ENCODE data around the gene MARCHF9.

The MARCHF9 gene

DNA sequence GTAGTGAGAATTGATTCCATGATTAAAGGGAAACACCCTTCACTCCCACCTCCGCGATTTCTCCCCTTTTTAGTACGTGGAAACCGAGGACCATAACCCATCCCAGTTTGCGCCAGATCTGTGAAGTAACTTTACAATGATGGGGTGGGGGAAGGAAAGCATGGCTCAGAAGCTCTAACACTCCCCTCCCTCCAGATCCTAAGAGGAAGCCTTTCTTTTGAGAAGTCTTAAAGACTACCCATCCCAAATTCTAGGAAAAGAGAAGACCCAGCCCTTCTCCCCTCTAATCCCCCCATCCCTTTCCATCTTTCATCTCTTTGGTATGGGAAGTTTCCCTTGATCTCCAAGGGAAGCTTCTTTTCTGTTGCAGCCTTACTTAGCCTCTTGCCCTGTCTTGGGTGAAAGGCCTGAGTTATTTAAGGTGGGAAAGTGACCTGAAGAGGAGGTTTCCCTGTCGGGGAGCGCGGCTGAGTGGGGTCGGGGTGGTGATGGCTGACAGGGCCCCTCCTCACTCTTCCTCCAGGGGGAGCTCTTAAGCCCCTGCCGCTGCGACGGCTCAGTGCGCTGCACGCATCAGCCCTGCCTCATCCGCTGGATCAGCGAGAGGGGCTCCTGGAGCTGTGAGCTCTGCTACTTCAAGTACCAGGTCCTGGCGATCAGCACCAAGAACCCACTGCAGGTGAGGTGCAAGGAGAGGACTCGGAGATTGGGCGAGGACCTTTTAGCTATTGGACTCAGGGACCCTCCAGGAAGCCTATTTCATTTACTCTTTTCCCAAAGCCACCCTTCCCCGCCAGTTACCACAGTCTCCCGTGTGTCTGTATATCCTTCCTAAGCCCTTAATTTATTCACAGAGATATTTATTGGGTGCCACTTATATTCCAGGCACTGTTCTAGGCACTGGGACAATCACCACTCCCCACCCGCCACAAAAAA, 1.8 kb downstream of the MARCHF9 start:
- peak; percentile 18 for DNase-seq

DNA sequence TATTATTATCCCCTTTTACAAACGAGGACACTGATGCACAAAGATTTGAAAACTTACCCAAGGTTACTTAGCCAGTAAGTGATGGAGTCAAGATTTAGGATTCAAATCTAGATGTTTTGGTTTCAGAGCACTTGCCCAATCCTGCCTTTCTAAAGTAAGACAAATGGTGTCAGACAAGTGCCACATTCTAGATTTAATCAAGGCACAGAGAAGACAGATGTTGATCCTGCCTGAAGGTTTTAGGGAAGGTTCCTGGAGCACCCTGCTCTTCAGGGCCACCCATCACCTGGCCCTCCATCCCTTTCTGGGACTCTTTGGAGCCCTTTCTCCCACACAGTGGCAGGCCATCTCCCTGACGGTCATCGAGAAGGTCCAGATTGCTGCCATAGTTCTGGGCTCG, 2.9 kb downstream of the MARCHF9 start:
- DNase-seq = no peak

DNA sequence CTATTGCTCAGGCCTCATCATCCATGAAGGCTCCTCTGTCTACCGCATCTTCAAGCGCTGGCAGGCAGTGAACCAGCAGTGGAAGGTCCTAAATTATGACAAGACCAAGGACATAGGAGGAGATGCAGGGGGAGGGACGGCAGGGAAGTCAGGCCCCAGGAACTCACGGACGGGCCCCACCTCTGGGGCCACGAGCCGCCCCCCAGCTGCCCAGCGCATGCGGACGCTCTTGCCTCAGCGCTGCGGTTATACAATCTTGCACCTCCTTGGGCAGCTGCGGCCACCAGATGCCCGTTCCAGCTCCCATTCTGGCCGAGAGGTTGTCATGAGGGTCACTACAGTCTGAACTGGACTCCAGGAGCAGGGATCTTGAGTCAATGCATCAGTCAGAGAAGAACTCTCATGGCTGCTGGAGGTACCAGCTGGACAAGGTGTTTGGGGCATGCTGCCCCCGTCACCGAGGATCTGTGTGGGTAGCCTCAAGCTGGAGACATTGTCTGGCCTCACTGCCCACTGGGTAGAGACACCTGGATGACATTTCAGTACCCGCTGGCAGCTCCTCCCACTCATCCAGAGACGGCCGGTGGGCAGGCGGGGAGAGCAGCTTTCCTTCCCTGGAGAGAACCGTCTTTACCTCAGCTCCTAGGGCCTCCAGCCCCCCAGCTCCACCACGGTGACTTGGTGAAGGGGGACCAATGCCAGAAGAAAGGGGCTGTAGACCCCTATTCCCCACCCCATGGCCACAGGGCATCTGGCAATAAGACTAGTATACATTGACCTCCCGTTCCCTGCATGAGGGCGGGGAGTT, 3.9 kb downstream of the MARCHF9 start:
- no peak for DNase-seq

DNA sequence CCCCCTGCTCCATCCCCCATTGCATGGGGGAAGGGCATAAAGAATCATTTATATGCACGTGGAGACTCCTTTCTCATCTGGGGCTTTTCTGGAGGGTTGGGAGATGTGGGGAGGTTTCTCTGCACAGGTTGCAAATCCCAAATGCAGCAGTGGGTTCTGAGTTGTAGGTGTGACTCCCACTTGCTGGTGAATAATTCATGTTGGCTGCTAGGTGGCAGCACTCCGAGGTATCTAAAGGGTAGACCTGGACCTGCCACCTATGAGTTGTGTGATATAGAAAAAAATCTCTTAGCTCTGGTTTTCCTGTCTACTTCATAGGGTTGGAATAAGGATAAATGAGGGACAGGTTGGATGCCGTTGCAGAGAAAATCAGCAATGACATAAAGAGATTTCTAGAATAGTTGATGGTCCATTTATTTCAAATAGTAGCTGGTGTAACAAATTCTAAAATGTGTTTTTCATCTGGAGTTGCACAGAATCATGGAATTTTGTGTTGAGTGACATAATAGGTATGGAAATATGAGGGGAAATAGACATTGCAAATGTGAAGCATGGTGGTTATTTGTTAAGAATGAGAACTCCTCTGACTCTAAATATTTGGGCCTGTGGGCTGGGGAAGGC, 4.6 kb downstream of the MARCHF9 start:
- DNase-seq = no peak

DNA sequence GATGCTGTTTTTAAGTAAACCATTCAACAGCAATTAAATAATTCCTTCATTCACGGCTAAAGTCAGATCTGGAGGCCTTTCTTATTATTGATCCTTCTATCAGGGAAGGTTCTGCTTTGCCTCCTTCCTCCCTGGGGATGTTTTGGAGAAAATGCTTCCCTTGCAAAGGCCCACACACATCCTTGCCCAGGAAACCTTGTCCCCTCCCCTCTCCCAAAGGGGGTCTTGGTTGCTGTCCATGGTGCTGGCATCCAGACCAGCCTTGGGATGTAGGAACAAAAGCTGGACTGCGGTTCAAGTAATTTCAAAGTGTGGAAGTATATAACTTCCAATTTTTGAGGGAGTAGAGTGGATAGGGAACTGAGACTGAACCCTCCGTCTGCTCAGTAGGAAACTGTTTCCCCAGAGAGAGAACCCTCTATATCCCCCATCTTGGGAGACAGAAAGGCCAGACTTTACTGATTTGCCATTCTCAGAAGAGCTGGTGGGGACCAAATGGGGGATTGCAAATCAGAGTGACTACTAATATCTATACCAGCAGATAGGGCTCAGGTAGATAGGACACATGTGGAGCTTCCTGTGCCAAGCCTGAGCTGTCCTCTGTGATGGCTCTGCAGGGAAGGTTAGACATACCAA, 5.6 kb downstream of the MARCHF9 start:
- no peak for DNase-seq

DNA sequence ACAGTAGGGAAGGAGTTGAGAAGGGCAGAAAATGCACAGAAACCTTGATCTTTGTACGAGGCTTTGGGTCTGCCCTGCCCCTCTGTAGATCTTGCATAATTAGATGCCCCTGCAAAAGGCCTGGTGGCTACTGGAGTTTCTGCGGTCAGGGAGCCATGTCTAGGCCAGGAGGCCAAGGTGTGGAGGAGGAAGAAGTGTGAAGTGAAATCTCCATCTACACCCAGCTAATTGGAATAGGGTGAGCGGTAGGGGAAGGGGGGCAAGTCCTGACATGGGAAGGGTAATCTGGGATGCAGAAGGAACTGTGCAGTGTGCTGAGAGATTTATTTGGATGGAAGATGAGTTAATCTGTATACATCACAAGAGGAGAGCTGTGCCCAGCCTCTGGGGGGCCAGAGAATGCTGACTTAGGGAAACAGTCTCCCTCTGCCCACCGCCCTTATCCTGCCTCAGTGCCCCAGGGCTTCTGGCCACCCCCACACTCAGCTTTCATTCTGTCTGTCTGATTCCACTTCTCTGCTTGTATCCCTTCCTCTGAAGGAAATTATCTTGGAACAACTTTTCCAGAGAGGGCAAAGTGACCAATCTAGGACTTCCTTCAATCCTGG, 6.6 kb downstream of the MARCHF9 start:
- DNase-seq = no peak

DNA sequence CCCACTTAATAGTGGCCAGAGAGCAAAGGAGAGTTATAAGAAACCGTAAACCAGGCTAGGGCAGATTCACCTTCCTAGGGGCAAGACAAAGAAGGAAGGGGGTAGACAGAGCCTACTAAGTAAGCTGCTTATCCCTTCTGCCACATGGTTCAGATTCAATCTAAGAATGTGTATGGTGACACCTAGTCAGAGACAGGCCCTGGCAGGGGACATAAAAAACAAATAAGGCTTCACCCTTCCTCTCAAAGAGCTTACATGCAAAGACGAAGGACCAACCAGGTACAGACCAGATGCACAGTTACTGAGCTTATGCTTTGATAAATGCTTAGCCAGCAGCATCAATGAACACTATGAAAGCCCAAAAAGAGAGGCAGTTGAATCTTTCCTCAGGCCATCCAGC, 7.6 kb downstream of the MARCHF9 start:
- DNase-seq = no peak

DNA sequence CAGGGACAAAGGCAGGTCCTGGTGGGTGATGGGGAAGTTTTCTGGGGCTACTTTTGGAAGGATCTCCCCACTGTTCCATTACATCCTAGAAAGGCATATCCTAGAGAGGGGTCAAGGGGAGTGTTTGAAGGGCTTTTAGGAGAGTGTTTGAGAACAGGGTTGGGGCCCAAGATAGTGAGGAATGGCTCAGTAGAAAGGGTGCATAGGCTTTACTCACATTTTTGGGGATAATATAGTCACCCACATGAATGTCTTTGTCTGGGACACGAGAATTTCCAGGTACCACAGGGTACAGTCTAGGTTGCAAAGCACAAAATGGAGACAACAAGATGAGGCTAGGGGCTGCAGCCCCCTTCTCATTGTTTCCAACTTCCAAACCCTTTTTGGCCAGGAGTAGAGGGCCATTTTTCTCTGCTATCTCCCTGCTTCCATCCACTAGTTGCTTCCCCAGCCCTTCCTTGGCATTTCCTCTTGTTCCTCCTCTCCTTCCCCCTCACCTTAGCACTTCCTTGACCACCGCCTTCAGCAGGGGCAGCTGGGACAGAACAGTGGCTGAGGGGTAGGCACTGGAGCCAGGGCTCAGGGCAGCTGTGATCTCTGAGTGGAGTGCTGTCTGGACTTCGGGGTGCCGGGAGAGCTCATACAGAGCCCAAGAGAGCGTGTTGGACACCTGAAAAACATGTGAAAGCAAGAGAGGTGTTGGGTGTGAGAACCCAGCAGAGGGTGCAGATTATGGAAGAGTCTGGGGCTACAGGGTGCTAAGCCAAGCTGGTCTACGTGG, 9.2 kb downstream of the MARCHF9 start:
- no peak for DNase-seq

DNA sequence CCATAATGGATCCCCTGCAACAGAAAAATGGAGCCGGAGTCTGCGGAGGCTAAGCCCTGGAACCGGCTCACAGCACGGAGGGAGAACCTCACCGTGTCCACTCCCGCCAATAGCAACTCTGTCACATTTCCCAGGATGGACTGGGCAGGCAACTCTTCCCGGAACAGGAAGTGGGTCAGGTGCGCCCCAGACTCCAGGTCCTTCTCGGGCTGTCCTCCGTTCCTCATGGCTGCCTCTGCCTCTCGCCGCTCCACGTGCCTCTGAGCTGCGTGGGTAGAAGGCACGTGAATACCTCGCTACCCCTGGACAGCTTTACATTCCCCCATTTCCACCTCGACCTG, 9.7 kb downstream of the MARCHF9 start:
- DNase-seq = no peak

DNA sequence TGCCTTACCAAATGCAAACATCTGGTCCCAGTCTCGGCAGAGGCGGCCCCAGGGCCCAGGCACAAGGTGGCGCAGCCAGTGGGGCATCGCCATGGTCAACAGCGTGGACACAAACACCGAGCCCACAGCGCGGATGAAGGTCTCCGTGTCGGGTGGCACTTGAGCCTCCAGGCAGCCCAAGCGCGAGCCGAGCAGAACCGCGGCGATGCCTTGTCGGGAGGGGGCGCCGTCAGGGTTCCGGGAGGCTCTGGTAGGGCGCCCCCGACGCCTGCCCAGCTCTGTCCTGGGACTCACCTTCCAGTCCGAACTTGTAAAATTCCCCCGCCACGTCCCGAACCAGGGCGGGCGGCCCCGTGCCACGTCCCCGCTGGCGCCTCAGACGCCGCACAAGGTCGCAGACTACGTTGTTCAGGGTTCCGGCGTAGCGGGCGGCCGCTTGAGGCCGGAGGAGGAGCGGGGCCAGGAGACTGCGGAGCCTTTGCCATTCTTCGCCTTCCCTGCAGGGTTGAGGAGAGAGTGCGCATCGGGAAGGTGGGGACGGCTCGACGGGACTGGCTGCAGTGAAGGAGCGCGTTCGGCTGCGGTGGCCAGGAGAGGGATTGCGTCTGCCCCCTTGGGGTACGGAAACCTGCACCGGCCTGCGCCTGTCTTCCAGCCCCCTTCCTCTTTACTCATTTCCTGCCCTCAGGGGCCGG, 10.2 kb downstream of the MARCHF9 start:
- no peak for DNase-seq

DNA sequence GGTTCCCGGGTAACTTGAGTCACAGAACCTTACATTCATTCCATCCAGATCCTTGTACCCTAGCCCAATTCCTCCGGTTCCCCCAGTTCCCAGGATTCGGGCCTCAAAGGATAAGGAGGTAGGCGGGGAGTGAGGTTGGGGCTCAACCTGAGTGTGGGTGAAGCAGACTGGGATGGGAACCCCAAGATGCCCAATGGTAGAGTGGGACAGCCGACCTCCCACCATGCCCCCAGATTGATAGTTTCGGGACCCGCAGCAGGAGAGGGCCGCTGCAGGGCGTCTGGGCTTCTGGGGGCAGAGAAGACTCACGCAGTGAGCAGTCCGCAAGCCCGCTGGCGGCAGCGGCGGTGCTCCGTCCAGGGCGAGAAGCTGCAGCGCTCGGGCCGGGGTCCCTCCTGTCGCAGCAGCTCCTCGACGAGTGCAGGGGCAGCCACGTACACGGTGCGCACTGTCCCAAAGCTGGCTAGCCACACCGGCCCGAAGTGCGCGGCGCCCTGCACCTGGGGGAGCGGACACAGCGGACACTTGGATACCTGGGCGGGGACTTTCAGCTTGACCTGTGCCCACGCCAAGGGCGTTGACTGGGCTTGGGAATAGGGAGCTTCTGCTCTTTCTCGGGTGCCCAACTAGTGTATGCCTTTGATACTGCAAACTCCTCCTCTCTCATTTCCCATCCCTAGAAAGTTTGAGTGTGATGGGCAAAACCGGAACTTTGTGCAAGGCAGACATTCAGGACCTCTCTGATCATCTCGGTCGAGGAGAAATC, 11.0 kb downstream of the MARCHF9 start:
- no peak for DNase-seq

DNA sequence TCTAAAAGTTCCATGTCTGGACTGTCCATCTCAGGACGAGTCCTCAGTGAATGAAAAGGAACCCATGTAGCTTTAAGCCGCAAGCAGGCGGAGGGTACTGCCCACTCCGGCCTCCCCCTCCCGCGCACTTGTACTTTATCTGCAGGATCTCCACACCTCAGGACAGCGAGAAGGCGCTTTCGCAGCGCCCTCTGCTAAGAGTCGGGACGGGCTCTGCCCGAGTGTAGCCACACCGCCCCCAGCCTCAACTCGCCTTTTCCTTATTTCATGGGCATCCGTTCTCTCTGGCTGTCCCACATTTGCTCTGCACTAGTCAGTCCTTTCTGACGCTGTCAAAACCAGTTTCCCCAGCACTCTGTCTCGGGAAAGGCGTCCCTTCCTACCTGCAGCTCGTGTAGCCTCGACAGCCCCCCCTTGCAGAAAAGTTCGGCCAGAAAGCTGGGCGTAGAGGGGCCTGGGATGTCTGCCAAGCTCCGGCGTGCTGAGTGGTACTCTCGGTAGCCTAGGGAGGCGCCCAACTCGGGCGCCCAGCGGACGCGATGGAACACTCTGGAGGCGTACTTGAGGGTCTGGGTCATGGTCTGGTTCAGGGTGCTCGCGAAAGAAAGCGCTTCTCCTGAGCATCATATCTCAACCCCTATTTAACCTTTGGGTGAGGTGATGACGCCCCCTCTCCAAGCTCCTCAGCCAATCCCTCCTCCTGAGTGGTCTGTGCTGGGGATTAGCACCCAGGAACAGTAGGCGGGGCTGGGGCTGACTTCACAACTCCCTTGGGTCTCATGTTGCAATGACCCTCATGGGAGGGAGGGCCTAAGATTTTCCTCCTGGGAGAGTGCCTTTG, 11.8 kb downstream of the MARCHF9 start, which contains the start of gene CYP27B1:
Gene CYP27B1 (minus strand): TSS at position 615 of the 841 bp plus-strand sequence. CDS start 37 bp downstream, at position 578.
- no peak for DNase-seq

DNA sequence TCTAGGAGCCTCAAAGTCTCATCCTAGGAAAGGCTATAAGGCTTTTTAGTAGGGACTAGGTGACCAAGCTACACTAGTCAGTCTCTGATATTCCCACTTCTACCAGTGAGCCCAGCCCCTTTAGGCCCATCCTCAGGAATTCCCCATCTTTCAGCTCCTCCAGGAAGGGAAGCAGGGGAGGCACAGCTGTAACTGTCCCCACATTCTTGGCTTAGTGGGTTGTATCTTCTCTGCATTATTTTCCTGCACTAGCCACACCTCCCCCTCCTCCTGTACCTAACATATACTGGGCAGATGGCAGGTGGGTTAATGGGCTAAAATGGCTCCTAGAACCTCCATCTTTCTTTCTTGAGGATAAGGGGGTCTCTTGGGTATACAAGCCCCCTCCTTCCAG, 12.4 kb downstream of the MARCHF9 start:
- DNase-seq = no peak

DNA sequence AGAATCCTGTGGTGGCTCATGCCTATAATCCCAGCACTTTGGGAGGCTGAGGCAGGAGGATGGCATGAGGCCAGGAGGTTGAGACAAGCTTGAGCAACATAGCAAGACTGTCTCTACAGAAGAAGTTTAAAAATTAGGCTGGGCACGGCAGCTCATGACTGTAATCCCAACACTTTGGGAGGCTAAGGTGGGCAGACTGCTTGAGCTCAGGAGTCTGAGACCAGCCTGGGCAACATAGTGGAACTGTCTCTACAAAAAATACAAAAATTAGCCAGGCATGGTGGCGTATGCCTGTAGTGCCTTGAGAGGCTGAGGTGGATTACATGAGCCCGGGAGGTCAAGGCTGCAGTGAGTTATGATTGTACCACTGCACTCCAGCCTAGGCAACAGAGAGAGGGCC, 13.0 kb downstream of the MARCHF9 start:
- DNase-seq = no peak

DNA sequence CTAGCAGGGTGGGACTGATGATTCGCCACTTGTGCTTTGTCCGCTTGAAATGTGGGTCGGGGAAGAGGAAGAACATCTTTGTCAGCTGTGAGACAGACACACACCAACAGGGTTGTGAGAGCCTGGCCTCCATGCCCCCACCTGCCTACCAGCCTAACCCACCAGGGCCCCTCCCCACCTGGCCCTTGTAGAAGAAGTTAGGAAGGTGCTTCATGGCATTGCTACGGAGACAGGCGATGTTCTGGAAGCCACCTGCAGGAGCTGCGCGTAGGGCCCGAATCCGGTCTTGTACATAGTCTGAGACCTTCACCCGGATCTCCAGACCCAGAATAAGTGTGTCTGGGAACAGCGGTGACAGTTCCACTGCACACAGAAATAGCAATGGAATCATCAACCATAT, 14.7 kb downstream of the MARCHF9 start:
- DNase-seq = no peak

DNA sequence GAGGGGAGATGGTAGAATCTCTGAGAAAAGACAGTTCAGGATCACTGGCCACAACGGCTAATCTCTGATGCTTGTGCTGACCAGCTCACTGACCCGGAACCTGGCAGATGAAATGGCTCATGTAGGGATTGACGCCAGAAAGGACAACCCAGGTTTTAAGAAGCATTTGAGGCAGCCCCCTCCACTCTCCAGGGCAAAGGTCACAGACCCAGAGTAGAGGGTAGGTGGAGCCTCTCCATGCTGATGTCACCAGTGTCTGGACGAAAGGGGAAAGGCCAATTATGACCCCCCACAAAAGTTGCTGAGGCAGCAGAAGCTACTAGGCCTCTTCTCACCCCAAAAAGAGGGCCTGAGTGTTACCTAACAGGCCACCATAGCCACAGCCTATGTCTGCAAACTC, 15.8 kb downstream of the MARCHF9 start:
- DNase-seq = no peak

DNA sequence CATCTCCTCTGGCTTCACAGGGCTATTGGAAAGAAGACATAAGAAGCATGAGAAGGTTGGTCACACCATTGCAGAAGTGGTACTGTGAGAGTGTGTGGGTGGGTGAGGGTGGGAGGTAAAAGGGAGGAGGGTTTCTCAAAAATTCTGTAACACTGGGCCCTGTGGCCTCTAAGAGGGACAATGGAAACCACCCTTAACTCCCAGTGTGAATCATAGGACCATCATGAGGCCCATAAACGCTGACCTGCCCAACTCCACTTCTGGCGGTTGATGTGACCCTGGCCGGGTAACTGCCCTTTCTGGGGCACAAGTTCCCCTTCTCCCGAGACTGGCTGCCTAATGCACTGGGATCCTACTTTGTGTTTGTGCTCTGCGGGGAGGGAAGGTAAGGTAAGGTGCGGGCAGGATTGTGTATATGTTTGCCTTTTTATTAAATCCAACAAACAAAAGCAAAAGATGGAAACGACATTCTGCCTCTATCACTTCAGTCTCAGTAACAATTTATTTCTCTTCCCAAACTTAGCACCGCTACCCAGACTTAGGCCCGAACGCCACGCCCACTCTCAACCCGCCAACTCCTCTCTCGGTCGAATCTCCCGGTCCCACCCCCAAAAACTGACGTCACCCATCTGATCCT, 16.5 kb downstream of the MARCHF9 start:
- DNase-seq = peak; percentile 76

DNA sequence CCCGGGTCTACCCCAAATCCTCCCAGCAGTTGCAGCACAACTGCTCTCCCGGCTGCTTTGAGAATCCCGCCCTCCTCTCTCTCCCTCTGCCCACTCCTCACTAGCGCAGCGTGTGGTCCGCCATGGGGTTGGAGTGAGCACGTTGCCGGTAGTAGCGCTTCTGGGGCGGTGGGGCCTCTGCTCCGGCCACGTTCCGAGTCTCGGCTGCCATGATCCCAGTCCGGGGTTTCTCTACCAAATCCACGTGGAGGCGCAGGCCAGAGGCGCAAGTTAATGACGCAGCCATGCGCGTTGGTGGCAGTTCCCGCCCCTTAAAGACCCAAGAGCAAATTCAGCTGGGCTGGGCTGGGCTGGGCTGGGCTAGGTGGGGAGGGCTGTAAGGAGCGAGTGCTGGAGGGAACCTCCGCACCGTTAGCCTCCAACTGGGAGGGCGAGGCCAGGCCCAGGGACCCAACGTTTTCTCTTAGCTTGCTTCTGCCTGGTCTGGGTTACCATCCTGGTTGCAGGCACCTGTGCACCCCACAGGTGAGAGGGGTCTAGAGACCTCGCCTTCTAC, 17.0 kb downstream of the MARCHF9 start, which contains the start of gene METTL1:
Gene METTL1 (minus strand): TSS at position 233 of the 556 bp plus-strand sequence. CDS start 22 bp downstream, at position 211.
- peak; percentile 82 for DNase-seq

Data from SIG-M5 (cell line).